GM23338 (cell line): ENCODE data around the gene ZNF853. TPM values are rescaled to one million over a fixed set of nuclear protein-coding genes. Genes with fewer than 3 reads are reported as not detected.

ENCODE experiments used
- ATAC-seq: fragments of 200-7000 bp; cut with Tn5 transposase; 3 replicates; pipeline ENCODE4 v1.9.1; 2020
- DNase-seq: peaks from one replicate; pipeline ENCODE4 v3.0.0-alpha.2; 2015; ENCODE audit warnings: low spot score
- H2AFZ ChIP-seq: fragments of 200-600 bp; sonication (generic); 2 replicates; pipeline ENCODE4 v1.8.0; 2016; ENCODE audit warnings: antibody characterized with exemption, mild to moderate bottlenecking, moderate library complexity
- H3F3A ChIP-seq: fragments of 200-600 bp; sonication (generic); replicated peaks from 2 replicates; pipeline ENCODE4 v1.8.0; 2017; ENCODE audit warnings: antibody characterized with exemption, mixed run types, low read depth
- H3K27ac ChIP-seq: fragments of 200-600 bp; sonication (generic); 2 replicates; pipeline ENCODE4 v1.6.1; 2016; ENCODE audit warnings: low read depth
- H3K27me3 ChIP-seq: fragments of 200-600 bp; sonication (generic); 2 replicates; pipeline ENCODE4 v1.8.0; 2016; ENCODE audit warnings: mild to moderate bottlenecking, mixed run types, moderate library complexity; ENCODE audit not compliant: insufficient read depth
- H3K36me3 ChIP-seq: fragments of 200-600 bp; sonication (generic); 2 replicates; pipeline ENCODE4 v1.8.0; 2016; ENCODE audit warnings: mild to moderate bottlenecking; ENCODE audit not compliant: insufficient read depth
- H3K4me1 ChIP-seq: fragments of 200-600 bp; sonication (generic); 2 replicates; pipeline ENCODE4 v1.8.0; 2016; ENCODE audit warnings: mild to moderate bottlenecking, moderate library complexity; ENCODE audit not compliant: insufficient read depth
- H3K4me2 ChIP-seq: fragments of 200-600 bp; sonication (generic); 2 replicates; pipeline ENCODE4 v1.7.1; 2017; ENCODE audit warnings: mixed run types
- H3K4me3 ChIP-seq: fragments of 200-600 bp; sonication (generic); 2 replicates; pipeline ENCODE4 v1.6.1; 2016; ENCODE audit warnings: mixed run types
- H3K79me2 ChIP-seq: fragments of 200-600 bp; sonication (generic); replicated peaks from 2 replicates; pipeline ENCODE4 v1.8.0; 2017; ENCODE audit warnings: mild to moderate bottlenecking; ENCODE audit not compliant: insufficient read depth
- H3K9me2 ChIP-seq: fragments of 200-600 bp; sonication (generic); 2 replicates; pipeline ENCODE4 v1.8.0; 2017; ENCODE audit not compliant: insufficient read depth
- H4K20me1 ChIP-seq: fragments of 200-600 bp; sonication (generic); replicated peaks from 2 replicates; pipeline ENCODE4 v1.8.0; 2017; ENCODE audit warnings: mild to moderate bottlenecking; ENCODE audit not compliant: insufficient read depth
- H3K27ac Mint-ChIP-seq: 2 replicates; pipeline ENCODE4 v1.8.0; 2020; ENCODE audit warnings: inconsistent platforms, mild to moderate bottlenecking, moderate library complexity, mixed read lengths
- H3K27me3 Mint-ChIP-seq: 3 replicates; pipeline ENCODE4 v1.8.0; 2022; ENCODE audit warnings: low read depth, mild to moderate bottlenecking, moderate library complexity, mixed read lengths, inconsistent platforms; ENCODE audit not compliant: insufficient read depth, poor library complexity
- H3K36me3 Mint-ChIP-seq: 3 replicates; pipeline ENCODE4 v1.8.0; 2021; ENCODE audit warnings: low read depth, mild to moderate bottlenecking, inconsistent platforms, moderate library complexity, mixed read lengths
- H3K4me1 Mint-ChIP-seq: 3 replicates; pipeline ENCODE4 v1.8.0; 2020; ENCODE audit warnings: mild to moderate bottlenecking, inconsistent platforms, mixed read lengths
- H3K4me3 Mint-ChIP-seq: 3 replicates; pipeline ENCODE4 v1.8.0; 2021; ENCODE audit warnings: moderate library complexity, mild to moderate bottlenecking, inconsistent platforms, mixed read lengths
- H3K9me3 Mint-ChIP-seq: 3 replicates; pipeline ENCODE4 v1.8.0; 2020; ENCODE audit warnings: moderate library complexity, mild to moderate bottlenecking, inconsistent platforms, mixed read lengths
- CREB1 ChIP-seq: fragments of 250-450 bp; sonication (Bioruptor Pico); IDR thresholded peaks from 2 replicates; pipeline ENCODE4 v1.5.0; 2020; ENCODE audit warnings: low read depth, mild to moderate bottlenecking, moderate library complexity
- EZH2 ChIP-seq: fragments of 200-600 bp; sonication (generic); IDR thresholded peaks from one replicate; pipeline ENCODE4 v1.8.0; 2017; ENCODE audit warnings: antibody characterized with exemption, mild to moderate bottlenecking, low read depth; ENCODE audit not compliant: unreplicated experiment
- EZH2phosphoT487 ChIP-seq: fragments of 200-600 bp; sonication (generic); IDR thresholded peaks from one replicate; pipeline ENCODE4 v1.8.1; 2018; ENCODE audit warnings: antibody characterized with exemption; ENCODE audit not compliant: unreplicated experiment
- JUNB ChIP-seq: IDR thresholded peaks from one replicate; pipeline ENCODE4 v1.6.1; 2016; ENCODE audit warnings: antibody characterized with exemption; ENCODE audit not compliant: unreplicated experiment
- NANOG ChIP-seq: IDR thresholded peaks from 2 replicates; pipeline ENCODE4 v1.6.1; 2016; ENCODE audit warnings: antibody characterized with exemption, borderline replicate concordance
- POLR2AphosphoS5 ChIP-seq: IDR thresholded peaks from 2 replicates; pipeline ENCODE4 v1.6.1; 2016; ENCODE audit warnings: antibody characterized with exemption, low read depth
- REST ChIP-seq: IDR thresholded peaks from one replicate; pipeline ENCODE4 v1.6.1; 2018; ENCODE audit warnings: antibody characterized with exemption; ENCODE audit not compliant: unreplicated experiment
- STAT1 ChIP-seq: IDR thresholded peaks from one replicate; pipeline ENCODE4 v1.6.1; 2016; ENCODE audit warnings: antibody characterized with exemption; ENCODE audit not compliant: unreplicated experiment
- ZNF331 ChIP-seq: fragments of 250-450 bp; sonication (Bioruptor Pico); IDR thresholded peaks from 2 replicates; pipeline ENCODE4 v1.5.0; 2020; ENCODE audit warnings: low read depth, mild to moderate bottlenecking, moderate library complexity
- polyA plus RNA-seq: library from polyadenylated mRNA; unstranded; fragments of >200 nt; fragmentation: Nextera tagmentation; extraction: Ambion mirVana; gene quantifications from 2 replicates; pipeline ENCODE4 v1.2.1, GENCODE V29; 2016
- total RNA-seq: library from RNA; depleted of rRNA; stranded (reverse); fragments of >200 nt; shearing (Covaris generic); gene quantifications from 2 replicates; pipeline ENCODE4 v1.2.3, GENCODE V29; 2014
- TF ChIP-seq, protein P1 (sequence below): IDR thresholded peaks from 2 replicates; pipeline ENCODE4 v1.6.1; 2016; ENCODE audit warnings: antibody characterized with exemption
- TF ChIP-seq, protein P2 (sequence below), 2 experiments: fragments of 200-600 bp in 1 of 2; sonication (generic) in 1 of 2; conservative IDR thresholded peaks; 2 replicates each; pipeline versions ENCODE4 v1.5.1 to v1.6.1; 2016 to 2017; ENCODE audit warnings: antibody characterized with exemption in 2 of 2, low read depth in 2 of 2, mild to moderate bottlenecking in 2 of 2, moderate library complexity in 1 of 2

ZNF853 gene
- total and polyA plus RNA-seq, 2 experiments from 2014 or later: 0.32 to 8.9 TPM

DNA sequence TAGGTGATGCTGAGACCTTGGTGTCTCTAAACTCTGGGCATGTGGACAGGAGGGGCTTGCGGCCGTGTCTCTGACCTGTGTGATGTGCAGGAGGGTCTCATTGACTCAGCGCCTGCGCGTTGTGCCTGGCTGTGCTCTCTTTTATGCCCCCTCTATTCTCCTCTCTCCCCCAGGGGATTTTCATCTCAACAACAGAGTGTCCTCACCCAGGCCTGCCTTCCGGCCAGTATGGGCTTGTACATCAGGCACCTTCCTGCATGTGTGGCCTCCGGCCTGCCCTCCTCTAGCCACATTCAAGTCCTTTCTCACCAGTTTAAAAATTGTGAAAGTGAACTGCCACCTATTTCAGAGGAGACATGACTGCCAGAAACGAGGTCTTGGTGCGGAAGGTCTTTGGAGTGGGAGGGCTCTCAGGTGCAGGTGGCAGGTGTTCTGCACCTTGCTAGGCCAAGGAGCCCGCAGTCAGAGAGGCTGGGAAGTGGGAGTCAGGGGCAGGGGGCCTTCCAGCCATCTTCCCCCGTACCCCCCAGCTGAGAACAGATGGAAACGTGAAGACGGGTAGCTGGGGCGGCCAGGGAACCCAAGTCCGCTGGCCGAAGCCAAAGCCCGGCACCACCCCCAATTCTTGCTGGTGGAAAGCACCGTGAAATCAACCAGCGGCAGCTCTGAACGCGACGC lies 26.1 kb upstream of the ZNF853 start:
- H3K4me3 ChIP-seq: peak overlapping the region; percentile 55
- TF ChIP-seq JUNB (no peak), REST (no peak), EZH2 (no peak), ZNF331 (no peak), NANOG (no peak), POLR2AphosphoS5 (no peak), STAT1 (no peak)
- H3K27me3 Mint-ChIP-seq: peaks cover 3% of the 10 kb centered on the region
- no peak overlapping the region for H3K27ac ChIP-seq
- H3K79me2 ChIP-seq: peaks cover 8% of the 10 kb centered on the region; the same call in 1 of the 2 replicates
- H3K27me3 ChIP-seq: no peaks in the 10 kb centered on the region
- H3K36me3 Mint-ChIP-seq: peaks cover 67% of the 10 kb centered on the region
- H3K36me3 ChIP-seq: 0 out of 2 replicates have a peak, but pooled peaks cover 7% of the 10 kb centered on the region
- H2AFZ ChIP-seq: peak overlapping the region; percentile 78; the same call in 1 of the 2 replicates
- H3K4me3 Mint-ChIP-seq: peak overlapping the region; percentile 73
- H3F3A ChIP-seq: peaks cover 5% of the 10 kb centered on the region; the same call in 1 of the 2 replicates
- H3K9me2 ChIP-seq: no peaks in the 10 kb centered on the region
- H4K20me1 ChIP-seq: peaks cover 11% of the 10 kb centered on the region; the same call in 1 of the 2 replicates
- H3K4me1 ChIP-seq: 0 out of 2 replicates have a peak, but pooled peaks cover 4% of the 10 kb centered on the region
- no peak overlapping the region for H3K27ac Mint-ChIP-seq
- peak overlapping the region; percentile 82 for H3K4me2 ChIP-seq
- peaks cover 8% of the 10 kb centered on the region; the same call in 2 of the 3 replicates for H3K4me1 Mint-ChIP-seq
- DNase-seq (peak; percentile 21), ATAC-seq (peak; percentile 31)
- H3K9me3 Mint-ChIP-seq: no peaks in the 10 kb centered on the region

GRCh38 chr7:6589829-6590644 lies 25.4 kb upstream of the ZNF853 start, which contains the start of gene INTS15:
TSS of gene INTS15 (plus strand) at chr7:6590021. CDS start at chr7:6590284, 263 bp downstream.
- no peak within 1 kb of the TSS for H3K27ac ChIP-seq
- TF ChIP-seq EZH2phosphoT487 (no peak), REST (no peak), POLR2AphosphoS5 (peak; percentile 66), CREB1 (CRISPR knock-in tag) (no peak; the same call in 1 of the 2 replicates), NANOG (no peak)
- TF ChIP-seq, protein P1, sequence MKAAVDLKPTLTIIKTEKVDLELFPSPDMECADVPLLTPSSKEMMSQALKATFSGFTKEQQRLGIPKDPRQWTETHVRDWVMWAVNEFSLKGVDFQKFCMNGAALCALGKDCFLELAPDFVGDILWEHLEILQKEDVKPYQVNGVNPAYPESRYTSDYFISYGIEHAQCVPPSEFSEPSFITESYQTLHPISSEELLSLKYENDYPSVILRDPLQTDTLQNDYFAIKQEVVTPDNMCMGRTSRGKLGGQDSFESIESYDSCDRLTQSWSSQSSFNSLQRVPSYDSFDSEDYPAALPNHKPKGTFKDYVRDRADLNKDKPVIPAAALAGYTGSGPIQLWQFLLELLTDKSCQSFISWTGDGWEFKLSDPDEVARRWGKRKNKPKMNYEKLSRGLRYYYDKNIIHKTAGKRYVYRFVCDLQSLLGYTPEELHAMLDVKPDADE: no peak
- TF ChIP-seq, protein P2, sequence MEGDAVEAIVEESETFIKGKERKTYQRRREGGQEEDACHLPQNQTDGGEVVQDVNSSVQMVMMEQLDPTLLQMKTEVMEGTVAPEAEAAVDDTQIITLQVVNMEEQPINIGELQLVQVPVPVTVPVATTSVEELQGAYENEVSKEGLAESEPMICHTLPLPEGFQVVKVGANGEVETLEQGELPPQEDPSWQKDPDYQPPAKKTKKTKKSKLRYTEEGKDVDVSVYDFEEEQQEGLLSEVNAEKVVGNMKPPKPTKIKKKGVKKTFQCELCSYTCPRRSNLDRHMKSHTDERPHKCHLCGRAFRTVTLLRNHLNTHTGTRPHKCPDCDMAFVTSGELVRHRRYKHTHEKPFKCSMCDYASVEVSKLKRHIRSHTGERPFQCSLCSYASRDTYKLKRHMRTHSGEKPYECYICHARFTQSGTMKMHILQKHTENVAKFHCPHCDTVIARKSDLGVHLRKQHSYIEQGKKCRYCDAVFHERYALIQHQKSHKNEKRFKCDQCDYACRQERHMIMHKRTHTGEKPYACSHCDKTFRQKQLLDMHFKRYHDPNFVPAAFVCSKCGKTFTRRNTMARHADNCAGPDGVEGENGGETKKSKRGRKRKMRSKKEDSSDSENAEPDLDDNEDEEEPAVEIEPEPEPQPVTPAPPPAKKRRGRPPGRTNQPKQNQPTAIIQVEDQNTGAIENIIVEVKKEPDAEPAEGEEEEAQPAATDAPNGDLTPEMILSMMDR (conservative IDR thresholded peaks at IDR 0.05; ENCODE audit: low read depth in 2 of 2): peak; percentile 29 to 70; a peak in 3 of 4 replicates

More at GRCh38 chr7:6589829-6590644, 25.4 kb upstream of the ZNF853 start, which contains the start of gene INTS15:
- Histone ChIP-seq H3K4me1 (0 out of 2 replicates have a peak, but pooled peaks cover 4% of the 10 kb centered on the region), H2AFZ (peak within 1 kb of the TSS; percentile 90), H4K20me1 (peaks cover 11% of the 10 kb centered on the region; the same call in 1 of the 2 replicates), H3K4me3 (peak within 1 kb of the TSS; percentile 95), H3K4me2 (peak within 1 kb of the TSS; percentile 96), H3K79me2 (peaks cover 8% of the 10 kb centered on the region; the same call in 1 of the 2 replicates), H3K9me2 (no peaks in the 10 kb centered on the region), H3F3A (peaks cover 5% of the 10 kb centered on the region; the same call in 1 of the 2 replicates), H3K36me3 (peaks cover 10% of the 10 kb centered on the region; the same call in 1 of the 2 replicates), H3K27me3 (no peaks in the 10 kb centered on the region)
- no peak within 1 kb of the TSS for H3K27ac Mint-ChIP-seq
- peak; percentile 89 for ATAC-seq
- peak within 1 kb of the TSS; percentile 88 for H3K4me3 Mint-ChIP-seq
- peaks cover 3% of the 10 kb centered on the region for H3K27me3 Mint-ChIP-seq
- H3K36me3 Mint-ChIP-seq: peaks cover 65% of the 10 kb centered on the region
- peaks cover 8% of the 10 kb centered on the region; the same call in 2 of the 3 replicates for H3K4me1 Mint-ChIP-seq
- no peaks in the 10 kb centered on the region for H3K9me3 Mint-ChIP-seq
- DNase-seq: peak; percentile 88
